Ecto neural progenitor cell (in vitro differentiated cells): ENCODE measurements around the gene TMEM178B.

Source experiments
- DNase-seq: peaks from one replicate; pipeline ENCODE4 v3.0.0-alpha.2; 2018; ENCODE audit warnings: low spot score

TMEM178B gene

GRCh38 chr7:141265668-141266067 is 191.8 kb downstream of the TMEM178B start:
- no peak for DNase-seq

GRCh38 chr7:141268614-141269013 is 194.8 kb downstream of the TMEM178B start:
- DNase-seq, result no peak

- no peak for DNase-seq
Measured at GRCh38 chr7:141271451-141271850, 197.6 kb downstream of the TMEM178B start.

- no peak for DNase-seq
Measured at GRCh38 chr7:141272417-141272816, 198.6 kb downstream of the TMEM178B start.

GRCh38 chr7:141275350-141275749 is 201.5 kb downstream of the TMEM178B start:
- no peak for DNase-seq

- no peak for DNase-seq
Measured at GRCh38 chr7:141276031-141276430, 202.2 kb downstream of the TMEM178B start.

- no peak for DNase-seq
Measured at GRCh38 chr7:141280100-141280499, 206.2 kb downstream of the TMEM178B start.

- no peak for DNase-seq
Measured at GRCh38 chr7:141281311-141281710, 207.4 kb downstream of the TMEM178B start.

GRCh38 chr7:141286522-141286921 is 212.7 kb downstream of the TMEM178B start:
- no peak for DNase-seq

GRCh38 chr7:141287936-141288335 is 214.1 kb downstream of the TMEM178B start:
- no peak for DNase-seq

- no peak for DNase-seq
Measured at GRCh38 chr7:141288626-141289025, 214.8 kb downstream of the TMEM178B start.

- no peak for DNase-seq
Measured at GRCh38 chr7:141290365-141290764, 216.5 kb downstream of the TMEM178B start.

- DNase-seq, result no peak
Measured at GRCh38 chr7:141290973-141291372, 217.1 kb downstream of the TMEM178B start.

- no peak for DNase-seq
Measured at GRCh38 chr7:141291541-141291940, 217.7 kb downstream of the TMEM178B start.

GRCh38 chr7:141294143-141294829 is 220.4 kb downstream of the TMEM178B start:
- DNase-seq, result no peak

GRCh38 chr7:141295367-141295895 is 221.6 kb downstream of the TMEM178B start:
- no peak for DNase-seq

- no peak for DNase-seq
Measured at GRCh38 chr7:141300816-141301215, 227.0 kb downstream of the TMEM178B start.

- no peak for DNase-seq
Measured at GRCh38 chr7:141301544-141301943, 227.7 kb downstream of the TMEM178B start.

GRCh38 chr7:141302617-141303016 is 228.8 kb downstream of the TMEM178B start:
- DNase-seq, result no peak

- no peak for DNase-seq
Measured at GRCh38 chr7:141304291-141304690, 230.4 kb downstream of the TMEM178B start.

GRCh38 chr7:141306081-141306480 is 232.2 kb downstream of the TMEM178B start:
- DNase-seq, result no peak

- DNase-seq, result no peak
Measured at GRCh38 chr7:141312395-141312794, 238.5 kb downstream of the TMEM178B start.

GRCh38 chr7:141312828-141313521 is 239.1 kb downstream of the TMEM178B start:
- DNase-seq, result no peak
